Trophoblast cell (in vitro differentiated cells and primary cell): ENCODE data around the gene MGAT5.

Experiments used
- DNase-seq, 2 donors: peaks; one replicate each; pipeline ENCODE4 v3.0.0-alpha.2; 2016
- H2AFZ ChIP-seq: 2 replicates; pipeline ENCODE4 v1.6.1; 2013; ENCODE audit warnings: low read length, moderate library complexity, mild to moderate bottlenecking; ENCODE audit not compliant: insufficient read depth, poor library complexity
- H2AK5ac ChIP-seq: 2 replicates; pipeline ENCODE4 v1.6.1; 2013; ENCODE audit warnings: mild to moderate bottlenecking, low read length
- H2BK120ac ChIP-seq: 2 replicates; pipeline ENCODE4 v1.6.1; 2013; ENCODE audit warnings: low read length, mild to moderate bottlenecking, moderate library complexity; ENCODE audit not compliant: insufficient read depth, poor library complexity
- H2BK12ac ChIP-seq: 2 replicates; pipeline ENCODE4 v1.6.1; 2013; ENCODE audit warnings: mild to moderate bottlenecking, low read length, moderate library complexity
- H2BK5ac ChIP-seq: 2 replicates; pipeline ENCODE4 v1.6.1; 2013; ENCODE audit warnings: low read length, low read depth, moderate library complexity, mild to moderate bottlenecking; ENCODE audit not compliant: poor library complexity
- H3K14ac ChIP-seq: 2 replicates; pipeline ENCODE4 v1.6.1; 2013; ENCODE audit warnings: mild to moderate bottlenecking, low read length
- H3K18ac ChIP-seq: 2 replicates; pipeline ENCODE4 v1.6.1; 2013; ENCODE audit warnings: mild to moderate bottlenecking, low read length
- H3K23ac ChIP-seq: 2 replicates; pipeline ENCODE4 v1.6.1; 2013; ENCODE audit warnings: low read length
- H3K27ac ChIP-seq: 2 replicates; pipeline ENCODE4 v1.5.1; 2013; ENCODE audit warnings: low read depth, mild to moderate bottlenecking, inconsistent platforms, low read length, moderate library complexity
- H3K27me3 ChIP-seq: 2 replicates; pipeline ENCODE4 v1.6.1; 2013; ENCODE audit warnings: inconsistent platforms, mild to moderate bottlenecking, low read length, moderate library complexity; ENCODE audit not compliant: insufficient read depth
- H3K36me3 ChIP-seq, 2 experiments: 1 replicate in 1 of 2; 2 replicates in 1 of 2; pipeline ENCODE4 v1.6.1; 2013; ENCODE audit warnings: low read length in 2 of 2, mild to moderate bottlenecking in 2 of 2, moderate library complexity in 1 of 2; ENCODE audit not compliant: insufficient read depth in 2 of 2, control insufficient read depth in 1 of 2
- H3K4ac ChIP-seq: 2 replicates; pipeline ENCODE4 v1.6.1; 2013; ENCODE audit warnings: low read depth, mild to moderate bottlenecking, low read length, moderate library complexity
- H3K4me1 ChIP-seq, 2 experiments: 1 replicate in 1 of 2; 2 replicates in 1 of 2; pipeline ENCODE4 v1.6.1; 2013; ENCODE audit warnings: low read length in 2 of 2, mild to moderate bottlenecking in 2 of 2, moderate library complexity in 1 of 2; ENCODE audit not compliant: insufficient read depth in 2 of 2, control insufficient read depth in 1 of 2
- H3K4me2 ChIP-seq: 2 replicates; pipeline ENCODE4 v1.6.1; 2013; ENCODE audit warnings: inconsistent platforms, mild to moderate bottlenecking, low read length, moderate library complexity
- H3K4me3 ChIP-seq: 2 replicates; pipeline ENCODE4 v1.5.1; 2013; ENCODE audit warnings: mild to moderate bottlenecking, low read depth, low read length, inconsistent platforms
- H3K79me1 ChIP-seq: one replicate; pipeline ENCODE4 v1.6.1; 2013; ENCODE audit warnings: low read length
- H3K79me2 ChIP-seq: 2 replicates; pipeline ENCODE4 v1.6.1; 2013; ENCODE audit warnings: low read length, mild to moderate bottlenecking; ENCODE audit not compliant: control insufficient read depth, insufficient read depth, poor library complexity
- H3K9ac ChIP-seq: 2 replicates; pipeline ENCODE4 v1.6.1; 2013; ENCODE audit warnings: mild to moderate bottlenecking, low read length
- H3K9me3 ChIP-seq: 2 replicates; pipeline ENCODE4 v1.6.1; 2013; ENCODE audit warnings: low read depth, mild to moderate bottlenecking, control low read depth, inconsistent platforms, low read length; ENCODE audit not compliant: insufficient read depth
- H4K12ac ChIP-seq: 2 replicates; pipeline ENCODE4 v1.6.1; 2013; ENCODE audit warnings: low read depth, mild to moderate bottlenecking, low read length, moderate library complexity
- H4K8ac ChIP-seq: 2 replicates; pipeline ENCODE4 v1.6.1; 2013; ENCODE audit warnings: low read depth, mild to moderate bottlenecking, low read length, moderate library complexity
- H4K91ac ChIP-seq: one replicate; pipeline ENCODE4 v1.6.1; 2013; ENCODE audit warnings: low read depth, mild to moderate bottlenecking, low read length, moderate library complexity
- WGBS: extraction: QIAGEN DNeasy Blood & Tissue Kit; methylation state at CpG from one replicate; pipeline ENCODE4 v1.1.7; 2013; ENCODE audit warnings: missing lambda C conversion rate; ENCODE audit not compliant: insufficient read length, insufficient coverage; ENCODE audit errors: extremely low coverage; 5-methylcytosine and 5-hydroxymethylcytosine counted together

The MGAT5 gene

DNA sequence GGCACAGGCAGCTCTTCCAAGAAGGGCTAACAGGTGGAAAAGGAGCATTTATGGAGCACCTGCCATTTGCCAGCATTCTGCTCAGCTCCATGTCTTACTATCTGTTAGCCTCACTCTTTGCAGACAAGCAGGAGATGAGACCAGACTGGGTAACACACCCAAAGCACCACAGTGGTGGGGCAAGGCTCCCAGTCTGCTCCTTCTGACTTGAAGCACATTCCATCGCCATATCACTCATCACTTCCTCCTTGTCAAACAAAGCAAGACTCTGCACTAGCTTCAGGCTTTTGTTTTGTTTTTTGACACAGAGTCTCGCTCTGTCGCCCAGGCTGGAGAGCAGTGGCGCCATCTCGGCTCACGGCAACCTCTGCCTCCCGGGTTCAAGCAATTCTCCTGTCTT, 182.8 kb downstream of the MGAT5 start:
- Histone ChIP-seq H3K4me3 (no peak overlapping the region), H2BK5ac (no peak overlapping the region), H3K27me3 (no peaks in the 10 kb centered on the region), H3K4me2 (no peak overlapping the region), H3K27ac (no peak overlapping the region), H2AK5ac (no peak overlapping the region), H3K79me2 (no peaks in the 10 kb centered on the region), H4K91ac (no peak overlapping the region), H3K4ac (no peak overlapping the region), H3K79me1 (no peaks in the 10 kb centered on the region), H4K12ac (no peak overlapping the region), H3K23ac (no peak overlapping the region), H2BK120ac (no peak overlapping the region), H2AFZ (no peak overlapping the region), H3K36me3 (peaks cover 2 to 4% of the 10 kb centered on the region in 2 experiments), H3K14ac (no peak overlapping the region), H3K4me1 (peaks cover 4 to 10% of the 10 kb centered on the region in 2 experiments), H4K8ac (no peak overlapping the region), H3K9me3 (no peaks in the 10 kb centered on the region), H2BK12ac (no peak overlapping the region), H3K18ac (no peak overlapping the region), H3K9ac (no peak overlapping the region)
- DNase-seq: no peak
- WGBS: no CpG with 5 or more reads among the region's 7 CpGs

DNA sequence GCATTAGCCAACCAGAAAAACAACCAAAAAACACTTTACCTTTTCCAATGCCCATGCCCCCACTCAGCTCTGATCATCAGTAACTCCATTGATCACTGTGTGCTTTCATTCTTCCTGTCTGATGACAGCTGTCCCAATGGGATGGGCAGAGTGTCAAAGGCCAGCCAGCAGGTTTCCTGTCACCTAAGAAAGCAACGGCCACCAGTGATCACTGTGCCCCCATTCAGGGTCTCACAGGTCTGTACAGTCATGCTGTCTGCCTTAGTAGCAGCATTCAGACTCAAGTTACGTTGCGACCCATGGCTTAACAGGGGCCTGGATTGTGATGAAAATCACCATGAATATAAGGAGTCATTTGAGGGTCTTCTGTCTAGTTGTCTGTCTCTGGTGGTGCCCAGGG, 184.5 kb downstream of the MGAT5 start:
- Histone ChIP-seq H3K4me1 (peaks cover 0 to 3% of the 10 kb centered on the region in 2 experiments), H3K9me3 (no peaks in the 10 kb centered on the region), H3K18ac (no peak overlapping the region), H2BK5ac (no peak overlapping the region), H3K23ac (no peak overlapping the region), H4K8ac (no peak overlapping the region), H3K4me2 (no peak overlapping the region), H3K79me1 (no peaks in the 10 kb centered on the region), H3K79me2 (no peaks in the 10 kb centered on the region), H3K4me3 (no peak overlapping the region), H2AFZ (no peak overlapping the region), H3K9ac (no peak overlapping the region), H4K12ac (no peak overlapping the region), H3K36me3 (peaks cover 2 to 6% of the 10 kb centered on the region in 2 experiments), H4K91ac (no peak overlapping the region), H2BK12ac (no peak overlapping the region), H2AK5ac (no peak overlapping the region), H3K27ac (no peak overlapping the region), H3K4ac (no peak overlapping the region), H3K14ac (no peak overlapping the region), H3K27me3 (no peaks in the 10 kb centered on the region), H2BK120ac (no peak overlapping the region)
- no peak for DNase-seq
- no CpG with 5 or more reads among the region's 3 CpGs for WGBS

DNA sequence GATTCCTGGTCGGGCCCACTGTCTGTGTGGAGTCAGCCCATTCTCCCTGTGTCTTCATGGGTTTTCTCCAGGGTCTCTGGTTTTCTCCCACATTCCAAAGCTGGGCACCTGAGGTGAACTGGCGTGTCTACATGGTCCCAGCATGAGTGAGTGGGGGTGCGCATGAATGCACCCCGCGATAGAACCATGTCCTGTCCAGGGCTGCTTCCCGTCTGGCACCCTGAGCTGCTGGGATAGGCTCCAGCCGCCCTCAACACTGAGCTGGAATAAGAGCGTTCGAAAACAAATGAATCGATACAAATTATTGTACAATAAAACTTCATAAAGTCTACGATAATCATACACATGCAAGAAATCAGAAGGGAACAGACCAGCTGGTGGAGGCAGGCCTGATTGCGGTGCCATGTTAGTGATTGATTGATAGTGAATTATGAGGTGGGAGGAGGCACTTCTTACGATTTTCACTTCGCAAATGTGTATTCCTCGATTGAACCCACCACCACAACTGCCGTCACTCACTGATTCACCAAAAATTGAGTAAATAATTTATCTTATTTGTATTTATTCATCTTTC, 186.6 kb downstream of the MGAT5 start:
- H4K8ac ChIP-seq: no peak overlapping the region
- no peak overlapping the region for H2AK5ac ChIP-seq
- no peak overlapping the region for H3K9ac ChIP-seq
- peaks cover 0 to 3% of the 10 kb centered on the region in 2 experiments for H3K4me1 ChIP-seq
- H3K4me3 ChIP-seq: no peak overlapping the region
- no CpG with 5 or more reads among the region's 16 CpGs for WGBS
- H3K4ac ChIP-seq: no peak overlapping the region
- no peak overlapping the region for H2AFZ ChIP-seq
- no peak overlapping the region for H2BK120ac ChIP-seq
- DNase-seq: no peak
- no peak overlapping the region for H3K14ac ChIP-seq
- H2BK12ac ChIP-seq: no peak overlapping the region
- H3K23ac ChIP-seq: no peak overlapping the region
- no peak overlapping the region for H4K91ac ChIP-seq
- H3K18ac ChIP-seq: no peak overlapping the region
- no peak overlapping the region for H4K12ac ChIP-seq
- no peak overlapping the region for H3K27ac ChIP-seq
- peaks cover 2 to 6% of the 10 kb centered on the region in 2 experiments for H3K36me3 ChIP-seq
- no peaks in the 10 kb centered on the region for H3K79me2 ChIP-seq
- no peaks in the 10 kb centered on the region for H3K27me3 ChIP-seq
- no peaks in the 10 kb centered on the region for H3K9me3 ChIP-seq
- H3K4me2 ChIP-seq: no peak overlapping the region
- H2BK5ac ChIP-seq: no peak overlapping the region
- H3K79me1 ChIP-seq: no peaks in the 10 kb centered on the region

DNA sequence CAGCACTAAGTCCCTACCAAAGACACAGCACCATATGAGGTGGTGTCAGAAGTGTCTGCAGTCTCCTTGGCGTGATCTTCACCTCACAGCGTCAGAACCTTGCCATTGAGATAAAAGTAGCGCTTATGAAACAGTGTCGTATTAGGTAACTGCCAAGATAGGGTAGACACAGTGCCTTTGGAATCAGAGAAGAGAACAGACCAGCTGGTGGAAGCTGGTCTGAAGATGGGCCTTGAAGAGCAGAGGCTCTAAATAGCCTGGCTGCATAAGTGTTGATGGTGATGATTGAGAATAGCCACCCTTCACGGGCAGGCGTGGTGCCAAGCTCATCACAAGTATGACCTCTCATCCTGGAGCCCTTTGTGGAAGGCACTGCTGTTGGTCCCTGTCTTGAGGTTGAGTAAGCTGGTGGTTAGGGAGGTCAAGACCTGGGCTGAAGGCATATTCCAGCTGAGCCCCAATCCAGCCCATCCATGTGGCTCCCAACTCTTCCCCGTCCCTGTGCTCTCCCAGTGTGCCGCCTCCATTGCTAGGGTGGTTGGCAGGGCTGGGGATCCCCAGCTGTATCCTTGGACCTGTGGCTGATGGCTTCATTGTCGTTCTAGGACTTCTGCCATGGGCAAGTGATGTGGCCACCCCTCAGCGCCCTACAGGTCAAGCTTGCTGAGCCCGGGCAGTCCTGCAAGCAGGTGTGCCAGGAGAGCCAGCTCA, 187.4 kb downstream of the MGAT5 start:
- peaks cover 0 to 6% of the 10 kb centered on the region in 2 experiments for H3K4me1 ChIP-seq
- no peak overlapping the region for H3K23ac ChIP-seq
- no peak overlapping the region for H2AFZ ChIP-seq
- no peak overlapping the region for H2BK5ac ChIP-seq
- no peak overlapping the region for H3K14ac ChIP-seq
- peaks cover 2 to 6% of the 10 kb centered on the region in 2 experiments for H3K36me3 ChIP-seq
- no peaks in the 10 kb centered on the region for H3K79me2 ChIP-seq
- H3K9me3 ChIP-seq: no peaks in the 10 kb centered on the region
- H3K79me1 ChIP-seq: no peaks in the 10 kb centered on the region
- H3K4ac ChIP-seq: no peak overlapping the region
- H4K12ac ChIP-seq: no peak overlapping the region
- no peaks in the 10 kb centered on the region for H3K27me3 ChIP-seq
- H3K18ac ChIP-seq: no peak overlapping the region
- H2AK5ac ChIP-seq: no peak overlapping the region
- no peak overlapping the region for H2BK120ac ChIP-seq
- H3K4me2 ChIP-seq: no peak overlapping the region
- no peak overlapping the region for H3K4me3 ChIP-seq
- no CpG with 5 or more reads among the region's 11 CpGs for WGBS
- no peak overlapping the region for H4K91ac ChIP-seq
- no peak overlapping the region for H3K9ac ChIP-seq
- no peak overlapping the region for H4K8ac ChIP-seq
- no peak overlapping the region for H3K27ac ChIP-seq
- DNase-seq: no peak
- H2BK12ac ChIP-seq: no peak overlapping the region
